Measurements from ENCODE around the gene UST.
A peak's percentile ranks its signal among the peaks of the same experiment; 100 is the strongest.
"Not testable (repeated sequence)": the region's sequence is repeated elsewhere in the genome, so short reads cannot be mapped to it uniquely, and the experiment has no call there.

UST gene

GRCh38 chr6:149039025-149039424, 292.2 kb downstream of the UST start:
- H3K4me1 ChIP-seq (ENCODE audit: control insufficient read depth, insufficient read depth, low read length) = peaks cover 17% of the 10 kb centered on the region
- DNase-seq (ENCODE audit: low read depth); H3K36me3 ChIP-seq (ENCODE audit: control insufficient read depth, insufficient read depth, low read length, severe bottlenecking); H3K27me3 ChIP-seq (replicated peaks; ENCODE audit: control insufficient read depth, insufficient read depth, low read length); H3K9ac ChIP-seq (ENCODE audit: low read length); H3K4me3 ChIP-seq (ENCODE audit: low read length); H3K9me3 ChIP-seq (ENCODE audit: control insufficient read depth, low read length): not testable (repeated sequence)

DNA sequence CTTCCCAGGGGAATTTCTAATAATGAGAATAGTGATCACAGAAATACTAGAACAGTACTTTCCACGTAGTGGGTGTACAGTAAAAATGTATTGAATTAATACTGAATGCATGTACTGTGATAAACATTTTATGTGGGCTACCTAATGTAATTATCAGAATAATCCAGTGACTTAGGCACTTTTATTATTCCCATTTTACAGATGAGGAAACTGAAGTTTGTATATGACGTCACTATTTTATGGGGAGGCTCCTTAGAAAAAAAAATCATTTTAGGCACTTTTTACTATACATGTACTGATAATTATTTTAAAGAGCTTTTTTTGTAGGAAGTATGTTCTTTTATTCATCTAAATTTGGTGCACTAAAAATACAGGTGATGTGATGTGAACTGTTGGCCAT, 295.1 kb downstream of the UST start:
- no peak for DNase-seq (ENCODE audit: low read depth)
- Histone ChIP-seq H3K9ac (ENCODE audit: low read length) (no peak overlapping the region), H3K9me3 (ENCODE audit: control insufficient read depth, low read length) (no peaks in the 10 kb centered on the region), H3K36me3 (ENCODE audit: control insufficient read depth, insufficient read depth, low read length, severe bottlenecking) (no peaks in the 10 kb centered on the region), H3K4me1 (ENCODE audit: control insufficient read depth, insufficient read depth, low read length) (peaks cover 22% of the 10 kb centered on the region), H3K4me3 (ENCODE audit: low read length) (no peak overlapping the region), H3K27me3 (replicated peaks; ENCODE audit: control insufficient read depth, insufficient read depth, low read length) (no peaks in the 10 kb centered on the region)

DNA sequence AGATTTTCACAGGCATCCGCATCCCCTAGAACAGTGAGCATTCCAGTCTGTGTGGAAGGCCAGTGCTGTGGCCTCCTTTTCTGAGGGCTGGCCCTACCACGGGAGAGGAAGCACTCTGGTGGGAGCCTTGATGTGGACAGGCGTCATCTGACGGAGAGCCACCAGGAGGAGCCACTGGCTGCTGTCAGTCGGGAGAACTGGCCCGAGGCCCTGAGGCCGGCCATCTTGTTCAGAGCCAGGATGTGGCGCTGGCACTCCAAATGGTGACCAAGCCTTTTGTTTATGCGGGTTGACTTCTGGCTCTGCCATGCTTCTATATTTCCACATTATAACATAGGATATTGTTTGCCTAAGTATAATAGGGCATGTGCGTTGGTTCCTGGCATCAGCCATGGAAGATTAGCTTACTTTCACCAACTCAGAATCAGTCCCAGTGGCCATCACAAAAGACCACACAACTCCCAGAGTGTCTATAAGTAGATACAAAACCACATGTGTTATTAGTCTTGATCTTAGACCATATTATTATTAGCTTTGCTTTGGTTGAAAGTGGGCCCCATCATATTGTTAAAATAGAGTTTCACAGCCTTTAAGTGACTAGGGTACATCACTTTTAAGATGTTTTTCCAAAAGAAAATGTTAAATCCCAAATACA, 296.8 kb downstream of the UST start:
- H3K4me1 ChIP-seq (ENCODE audit: control insufficient read depth, insufficient read depth, low read length) = peaks cover 29% of the 10 kb centered on the region
- H3K27me3 ChIP-seq (replicated peaks; ENCODE audit: control insufficient read depth, insufficient read depth, low read length) = no peaks in the 10 kb centered on the region
- DNase-seq (ENCODE audit: low read depth) = peak; percentile 10
- no peak overlapping the region for H3K9ac ChIP-seq (ENCODE audit: low read length)
- no peaks in the 10 kb centered on the region for H3K9me3 ChIP-seq (ENCODE audit: control insufficient read depth, low read length)
- H3K36me3 ChIP-seq (ENCODE audit: control insufficient read depth, insufficient read depth, low read length, severe bottlenecking) = no peaks in the 10 kb centered on the region
- no peak overlapping the region for H3K4me3 ChIP-seq (ENCODE audit: low read length)

GRCh38 chr6:149044528-149044927, 297.7 kb downstream of the UST start:
- Histone ChIP-seq H3K27me3 (replicated peaks; ENCODE audit: control insufficient read depth, insufficient read depth, low read length) (no peaks in the 10 kb centered on the region), H3K36me3 (ENCODE audit: control insufficient read depth, insufficient read depth, low read length, severe bottlenecking) (no peaks in the 10 kb centered on the region), H3K4me3 (ENCODE audit: low read length) (no peak overlapping the region), H3K4me1 (ENCODE audit: control insufficient read depth, insufficient read depth, low read length) (peaks cover 36% of the 10 kb centered on the region), H3K9ac (ENCODE audit: low read length) (peak overlapping the region; percentile 0), H3K9me3 (ENCODE audit: control insufficient read depth, low read length) (no peaks in the 10 kb centered on the region)
- DNase-seq (ENCODE audit: low read depth) = no peak

DNA sequence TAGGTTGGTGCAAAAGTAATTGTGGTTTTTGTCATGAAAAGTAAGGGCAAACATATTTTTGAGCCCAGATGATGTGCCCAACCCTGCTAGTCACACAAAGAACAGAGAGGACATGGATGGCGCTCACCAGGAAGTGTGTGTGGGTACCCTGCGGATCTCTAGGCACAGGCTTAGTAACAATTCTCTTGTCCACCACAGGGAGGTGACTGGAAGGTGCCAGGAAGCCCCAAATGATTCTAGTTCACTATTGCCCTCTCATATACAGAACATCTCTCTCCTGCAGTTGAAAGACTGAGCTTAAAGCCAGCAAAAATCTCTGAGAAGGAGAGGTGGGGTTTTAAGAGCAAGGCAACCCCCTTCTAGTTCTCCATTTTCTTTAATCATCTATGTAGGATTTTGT, 298.6 kb downstream of the UST start:
- no peak for DNase-seq (ENCODE audit: low read depth)
- Histone ChIP-seq H3K36me3 (ENCODE audit: control insufficient read depth, insufficient read depth, low read length, severe bottlenecking) (no peaks in the 10 kb centered on the region), H3K9me3 (ENCODE audit: control insufficient read depth, low read length) (no peaks in the 10 kb centered on the region), H3K4me1 (ENCODE audit: control insufficient read depth, insufficient read depth, low read length) (peaks cover 36% of the 10 kb centered on the region), H3K4me3 (ENCODE audit: low read length) (no peak overlapping the region), H3K27me3 (replicated peaks; ENCODE audit: control insufficient read depth, insufficient read depth, low read length) (no peaks in the 10 kb centered on the region), H3K9ac (ENCODE audit: low read length) (no peak overlapping the region)

- Histone ChIP-seq H3K4me3 (ENCODE audit: low read length) (no peak overlapping the region), H3K9me3 (ENCODE audit: control insufficient read depth, low read length) (no peaks in the 10 kb centered on the region), H3K36me3 (ENCODE audit: control insufficient read depth, insufficient read depth, low read length, severe bottlenecking) (no peaks in the 10 kb centered on the region), H3K4me1 (ENCODE audit: control insufficient read depth, insufficient read depth, low read length) (peaks cover 36% of the 10 kb centered on the region), H3K9ac (ENCODE audit: low read length) (no peak overlapping the region), H3K27me3 (replicated peaks; ENCODE audit: control insufficient read depth, insufficient read depth, low read length) (no peaks in the 10 kb centered on the region)
- DNase-seq (ENCODE audit: low read depth) = no peak
Measured at GRCh38 chr6:149046164-149046821, 299.5 kb downstream of the UST start.

DNA sequence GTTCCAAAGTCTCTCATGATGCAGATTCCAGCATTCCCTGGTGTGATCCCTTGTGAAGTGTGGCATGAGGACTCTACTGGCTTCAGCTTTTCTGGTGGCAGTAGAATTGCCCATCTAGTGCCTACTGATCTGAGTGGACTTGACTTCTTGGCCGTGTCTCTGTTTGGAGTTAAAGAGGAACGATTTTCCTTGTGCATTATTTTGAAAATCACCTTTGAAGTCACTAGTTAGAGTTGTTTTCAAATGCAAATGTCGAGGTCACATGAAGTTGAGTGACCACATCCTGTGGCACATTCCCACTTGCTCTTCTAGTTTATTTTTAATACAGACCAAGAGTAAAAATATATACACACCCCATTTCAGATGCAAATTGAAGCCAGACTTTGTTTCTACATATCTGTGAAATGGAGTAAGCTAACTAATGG, 300.0 kb downstream of the UST start:
- Histone ChIP-seq H3K4me3 (ENCODE audit: low read length) (no peak overlapping the region), H3K27me3 (replicated peaks; ENCODE audit: control insufficient read depth, insufficient read depth, low read length) (no peaks in the 10 kb centered on the region), H3K4me1 (ENCODE audit: control insufficient read depth, insufficient read depth, low read length) (peaks cover 36% of the 10 kb centered on the region), H3K9me3 (ENCODE audit: control insufficient read depth, low read length) (no peaks in the 10 kb centered on the region), H3K9ac (ENCODE audit: low read length) (no peak overlapping the region), H3K36me3 (ENCODE audit: control insufficient read depth, insufficient read depth, low read length, severe bottlenecking) (no peaks in the 10 kb centered on the region)
- peak; percentile 44 for DNase-seq (ENCODE audit: low read depth)

GRCh38 chr6:149049230-149049629, 302.4 kb downstream of the UST start:
- no peaks in the 10 kb centered on the region for H3K27me3 ChIP-seq (replicated peaks; ENCODE audit: control insufficient read depth, insufficient read depth, low read length)
- H3K9ac ChIP-seq (ENCODE audit: low read length) = no peak overlapping the region
- no peak overlapping the region for H3K4me3 ChIP-seq (ENCODE audit: low read length)
- no peaks in the 10 kb centered on the region for H3K36me3 ChIP-seq (ENCODE audit: control insufficient read depth, insufficient read depth, low read length, severe bottlenecking)
- no peaks in the 10 kb centered on the region for H3K9me3 ChIP-seq (ENCODE audit: control insufficient read depth, low read length)
- peaks cover 34% of the 10 kb centered on the region for H3K4me1 ChIP-seq (ENCODE audit: control insufficient read depth, insufficient read depth, low read length)
- no peak for DNase-seq (ENCODE audit: low read depth)

DNA sequence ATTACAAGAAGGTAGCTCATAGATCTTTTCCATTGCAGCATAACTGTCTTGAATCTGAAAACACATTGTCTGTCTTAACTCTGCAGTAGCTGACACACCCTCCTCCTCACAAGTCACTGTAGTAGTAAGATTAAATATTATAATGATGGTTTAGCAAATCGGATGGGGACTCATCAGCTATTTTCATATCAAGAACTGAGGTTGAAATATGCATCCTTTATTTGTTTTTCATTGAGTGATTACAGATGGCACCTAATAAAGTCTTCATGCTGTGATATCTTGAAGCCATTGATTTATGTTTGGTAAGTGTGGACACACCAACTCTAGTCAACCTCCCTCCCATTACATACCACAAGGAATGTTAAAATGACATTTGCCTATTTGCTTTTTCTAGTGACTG, 303.3 kb downstream of the UST start:
- DNase-seq (ENCODE audit: low read depth) = no peak
- Histone ChIP-seq H3K4me1 (ENCODE audit: control insufficient read depth, insufficient read depth, low read length) (peaks cover 25% of the 10 kb centered on the region), H3K9me3 (ENCODE audit: control insufficient read depth, low read length) (no peaks in the 10 kb centered on the region), H3K27me3 (replicated peaks; ENCODE audit: control insufficient read depth, insufficient read depth, low read length) (no peaks in the 10 kb centered on the region), H3K4me3 (ENCODE audit: low read length) (no peak overlapping the region), H3K9ac (ENCODE audit: low read length) (no peak overlapping the region), H3K36me3 (ENCODE audit: control insufficient read depth, insufficient read depth, low read length, severe bottlenecking) (no peaks in the 10 kb centered on the region)

DNA sequence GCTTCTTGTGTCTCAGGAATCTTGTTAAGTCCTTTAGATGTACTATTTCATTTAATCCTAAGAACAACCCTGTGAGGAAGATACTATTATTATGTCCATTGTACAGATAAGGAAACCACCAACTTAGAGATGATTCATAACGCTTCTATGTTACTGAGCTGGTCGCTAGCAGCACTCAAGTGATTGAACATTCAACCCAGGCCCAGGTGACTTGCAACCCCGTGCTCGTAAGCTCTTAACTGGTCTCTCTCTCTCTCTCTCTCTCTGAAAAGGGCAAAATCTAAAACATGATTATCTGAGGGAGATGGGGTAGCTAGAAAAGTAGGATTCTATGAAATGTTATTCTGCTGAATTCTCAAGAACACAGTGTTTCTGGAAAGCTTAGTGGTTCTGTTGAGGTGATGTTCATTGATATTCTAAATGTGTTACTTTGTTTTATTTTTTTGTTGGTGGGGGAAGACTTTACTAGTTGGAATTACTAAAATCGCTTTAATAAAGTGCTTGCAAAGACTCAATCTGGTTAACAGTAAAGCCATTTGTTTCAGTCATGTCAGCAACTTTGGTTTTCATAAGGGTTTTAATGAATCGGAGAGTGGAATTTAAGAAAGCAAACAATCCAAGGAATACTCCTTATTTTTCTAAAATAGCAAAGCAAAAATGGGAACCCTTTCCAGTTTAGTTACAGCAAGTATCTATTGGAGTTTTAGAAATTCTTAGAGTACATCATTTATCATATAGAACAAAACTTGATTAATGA, 305.7 kb downstream of the UST start:
- H3K4me3 ChIP-seq (ENCODE audit: low read length) = no peak overlapping the region
- no peaks in the 10 kb centered on the region for H3K27me3 ChIP-seq (replicated peaks; ENCODE audit: control insufficient read depth, insufficient read depth, low read length)
- H3K36me3 ChIP-seq (ENCODE audit: control insufficient read depth, insufficient read depth, low read length, severe bottlenecking) = no peaks in the 10 kb centered on the region
- no peak overlapping the region for H3K9ac ChIP-seq (ENCODE audit: low read length)
- H3K4me1 ChIP-seq (ENCODE audit: control insufficient read depth, insufficient read depth, low read length) = peaks cover 12% of the 10 kb centered on the region
- no peaks in the 10 kb centered on the region for H3K9me3 ChIP-seq (ENCODE audit: control insufficient read depth, low read length)
- no peak for DNase-seq (ENCODE audit: low read depth)

- H3K9me3 ChIP-seq (ENCODE audit: control insufficient read depth, low read length) = no peaks in the 10 kb centered on the region
- no peak overlapping the region for H3K9ac ChIP-seq (ENCODE audit: low read length)
- no peak overlapping the region for H3K4me3 ChIP-seq (ENCODE audit: low read length)
- H3K36me3 ChIP-seq (ENCODE audit: control insufficient read depth, insufficient read depth, low read length, severe bottlenecking) = no peaks in the 10 kb centered on the region
- H3K27me3 ChIP-seq (replicated peaks; ENCODE audit: control insufficient read depth, insufficient read depth, low read length) = no peaks in the 10 kb centered on the region
- peaks cover 5% of the 10 kb centered on the region for H3K4me1 ChIP-seq (ENCODE audit: control insufficient read depth, insufficient read depth, low read length)
- DNase-seq (ENCODE audit: low read depth) = no peak
Measured at GRCh38 chr6:149053848-149054558, 307.2 kb downstream of the UST start.
